ENCODE results near the gene UNC5C. TPM values are rescaled to one million over a fixed set of nuclear protein-coding genes. Genes with fewer than 3 reads are reported as not detected.

UNC5C gene
- total and polyA plus RNA-seq, 2 of the 8 experiments (the other 6 are each of a cell fraction or from before 2014, with no cell fraction given): 0.30 to 1.3 TPM

GRCh38 chr4:95549246-95550114 lies 707 bp upstream of the UNC5C start:
- Histone ChIP-seq H2BK12ac (ENCODE audit: low read depth, low read length) (no peak overlapping the region), H3K4me3 (ENCODE audit: extremely low read depth in 1 of 4, insufficient read depth in 2 of 4, low read depth in 3 of 4, low read length in 4 of 4) (peak overlapping the region; percentile 59 to 82 (median 68)), H4K5ac (ENCODE audit: insufficient read length, low read depth, low read length) (no peak overlapping the region), H4K91ac (replicated peaks; ENCODE audit: insufficient read length, low read length) (no peak overlapping the region), H3K9ac (replicated peaks in 1 of 4; ENCODE audit: extremely low read depth in 1 of 4, low read depth in 3 of 4, low read length in 3 of 4) (peak overlapping the region in 1 of 4 experiments; percentile 51; a peak in 2 of 7 replicates), H3K23me2 (ENCODE audit: low read depth, low read length) (peaks cover 24% of the 10 kb centered on the region), H4K8ac (ENCODE audit: extremely low read depth, insufficient read depth, low read length) (peak overlapping the region; percentile 69), H3K14ac (ENCODE audit: insufficient read length) (no peak overlapping the region), H3K4ac (replicated peaks; ENCODE audit: insufficient read length, low read depth, low read length) (no peak overlapping the region), H2BK15ac (ENCODE audit: low read length) (no peak overlapping the region), H3K56ac (replicated peaks; ENCODE audit: insufficient read length, low read depth, low read length) (no peak overlapping the region), H3K23ac (ENCODE audit: insufficient read length) (no peak overlapping the region), H3K79me1 (ENCODE audit: low read depth, low read length) (no peaks in the 10 kb centered on the region), H2AK5ac (ENCODE audit: low read depth, low read length) (no peak overlapping the region), H2BK120ac (replicated peaks; ENCODE audit: low read depth, low read length) (no peak overlapping the region), H3K18ac (ENCODE audit: extremely low read depth, low read length) (peak overlapping the region; percentile 29; the same call in 1 of the 2 replicates), H3K4me2 (ENCODE audit: insufficient read depth in 1 of 2, low read depth in 2 of 2, low read length in 2 of 2) (peak overlapping the region; percentile 99), H3K27me3 (replicated peaks in 1 of 4; ENCODE audit: control insufficient read depth in 3 of 4, extremely low read depth in 1 of 4, insufficient read depth in 3 of 4, low read length in 3 of 4) (peaks cover 10 to 54% (median 31%) of the 10 kb centered on the region in 4 experiments; a peak in 6 of 7 replicates), H2BK5ac (ENCODE audit: low read depth, low read length) (no peak overlapping the region), H3K9me3 (ENCODE audit: insufficient read depth in 2 of 2, low read depth in 1 of 2, low read length in 1 of 2) (no peaks in the 10 kb centered on the region), H3K36me3 (ENCODE audit: control insufficient read depth in 2 of 4, insufficient read depth in 4 of 4, low read length in 3 of 4) (no peaks in the 10 kb centered on the region), H3K79me2 (ENCODE audit: control insufficient read depth in 1 of 2, insufficient read depth in 2 of 2, low read length in 2 of 2) (no peaks in the 10 kb centered on the region), H3K27ac (ENCODE audit: low read depth, low read length) (no peak overlapping the region), H2AFZ (ENCODE audit: low read length) (peak overlapping the region; percentile 79; the same call in 1 of the 2 replicates), H3K4me1 (replicated peaks in 1 of 4; ENCODE audit: control insufficient read depth in 3 of 4, insufficient read depth in 4 of 4, low read length in 3 of 4) (peaks cover 1 to 7% (median 3%) of the 10 kb centered on the region in 4 experiments; a peak in 5 of 7 replicates), H2BK20ac (ENCODE audit: low read length) (no peak overlapping the region), H4K20me1 (replicated peaks in 1 of 2; ENCODE audit: control insufficient read depth in 1 of 2, insufficient read depth in 2 of 2, low read length in 2 of 2) (no peaks in the 10 kb centered on the region)
- DNase-seq (ENCODE audit: low read depth in 1 of 2, low spot score in 2 of 2) (peak in 1 of 2 experiments; percentile 75), FAIRE-seq (peak; percentile 32)
- CTCF ChIA-PET (ENCODE audit: partially characterized antibody): interaction anchor here (0.5 to 8.9 kb wide), 7 partner anchors 9 to 930 kb away, joined by 3 to 52 read pairs (median 4); no protein-coding TSS in a partner anchor
- 3% methylated on average over 49 of the region's 64 CpGs; no CpG with 5 or more reads in 1 of the 2 experiments for WGBS, 2 experiments (ENCODE audit: extremely low coverage in 1 of 2, insufficient coverage in 1 of 2, insufficient read length in 1 of 2, insufficient replicate concordance in 2 of 2, low coverage in 1 of 2, low lambda C conversion rate in 2 of 2, missing lambda C conversion rate in 1 of 2)
- POLR2A ChIA-PET (ENCODE audit: partially characterized antibody): interaction anchor here (0.7 to 0.9 kb wide), 2 partner anchors 20 to 88 kb away, joined by 3 to 4 read pairs; no protein-coding TSS in a partner anchor
- TF ChIP-seq BRCA1 (IDR thresholded peaks at IDR 0.05; ENCODE audit: low read depth, low read length) (no peak), NRF1 (IDR thresholded peaks at IDR 0.05; ENCODE audit: low read depth, low read length) (no peak), PHF8 (conservative IDR thresholded peaks at IDR 0.05; ENCODE audit: low read depth, low read length) (0 out of 2 replicates have a peak, but pooled peaks have one; percentile 30), ATF3 (IDR thresholded peaks at IDR 0.05; ENCODE audit: insufficient read depth, low read depth, low read length) (no peak), BCL11A (IDR thresholded peaks at IDR 0.05; ENCODE audit: low read depth in 2 of 2, low read length in 2 of 2) (no peak), CBX5 (IDR thresholded peaks at IDR 0.05; ENCODE audit: low read depth, low read length) (no peak), E2F6 (IDR thresholded peaks at IDR 0.05) (peak; percentile 51), RBBP5 (IDR thresholded peaks at IDR 0.05; ENCODE audit: borderline replicate concordance, low read depth, low read length) (peak; percentile 46; the same call in 1 of the 2 replicates), SP2 (IDR thresholded peaks at IDR 0.05; ENCODE audit: low read length) (no peak), ASH2L (IDR thresholded peaks at IDR 0.05; ENCODE audit: low read length) (peak; percentile 96)
